Measurements from ENCODE around the gene TEAD3. TPM values are rescaled to one million over a fixed set of nuclear protein-coding genes. Genes with fewer than 3 reads are reported as not detected.
A peak's percentile ranks its signal among the peaks of the same experiment; 100 is the strongest.
"Not testable (repeated sequence)": the region's sequence is repeated elsewhere in the genome, so short reads cannot be mapped to it uniquely, and the experiment has no call there.

The TEAD3 gene
- total RNA-seq, result 19.8 TPM

GRCh38 chr6:35496841-35497570, at the start of gene TEAD3:
TEAD3 (minus strand) TSS chr6:35497079.
- Histone ChIP-seq H3K27ac (peak within 1 kb of the TSS; percentile 99 to 100), H3K27me3 (no peaks in the 10 kb centered on the region), H3K9me3 (no peaks in the 10 kb centered on the region), H3K4me3 (peak within 1 kb of the TSS; percentile 96 to 98), H3K4me1 (peaks cover 16 to 31% of the 10 kb centered on the region in 2 donors), H3K36me3 (no peaks in the 10 kb centered on the region)
- TF ChIP-seq CTCF (IDR thresholded peaks at IDR 0.05), result peak in 2 of 3 experiments; percentile 18 to 37
- DNase-seq (ENCODE audit: low spot score in 2 of 2), result peak in 1 of 2 donors; percentile 80
- intact Hi-C loops (cut with DNase I), result loop anchor here (1.0 to 5.0 kb wide), 4 partner anchors 29 to 700 kb away; partner anchors contain the start of genes BRPF3, FANCE, MAPK14 and RPL10A

DNA sequence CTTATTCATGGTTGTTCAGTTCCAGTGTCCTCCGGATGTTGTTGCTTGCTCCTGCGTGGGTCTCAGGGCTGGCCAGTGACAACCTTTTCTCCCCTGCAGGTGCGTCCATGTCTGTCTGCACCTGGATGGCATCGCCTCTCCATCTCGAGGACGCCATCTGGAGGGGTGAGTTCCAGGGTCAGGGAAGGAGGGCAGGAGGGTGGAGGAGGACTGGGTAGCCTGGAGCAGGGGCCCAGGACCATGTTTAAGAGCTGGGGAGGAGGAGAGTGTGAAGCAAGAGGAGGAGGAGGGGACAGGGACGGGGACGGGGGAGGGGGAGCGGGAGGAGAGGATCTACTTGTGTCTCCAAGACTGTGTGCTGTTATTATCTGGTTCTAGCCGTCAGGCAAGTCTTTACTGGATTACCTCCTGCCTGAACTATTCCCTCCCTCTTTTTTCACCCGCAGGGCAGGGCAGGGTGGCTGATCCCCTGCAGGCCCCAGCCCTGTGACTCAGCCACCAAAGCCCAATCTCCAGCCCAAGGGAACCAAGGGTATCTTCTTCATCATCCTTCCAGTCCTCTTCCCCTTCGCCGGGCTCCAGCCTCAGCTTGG, 48.0 kb upstream of the TEAD3 start:
- DNase-seq (ENCODE audit: low spot score in 2 of 2), result no peak
- H3K4me3 ChIP-seq, result no peak overlapping the region
- H3K27me3 ChIP-seq, result no peaks in the 10 kb centered on the region
- intact Hi-C loops (cut with DNase I), result no loop called here
- H3K36me3 ChIP-seq, result no peaks in the 10 kb centered on the region
- no peak overlapping the region for H3K27ac ChIP-seq
- no peak for TF ChIP-seq CTCF (IDR thresholded peaks at IDR 0.05)
- no peaks in the 10 kb centered on the region for H3K4me1 ChIP-seq
- H3K9me3 ChIP-seq, result peaks cover 0 to 13% of the 10 kb centered on the region in 2 donors

- Histone ChIP-seq H3K36me3 (no peaks in the 10 kb centered on the region), H3K4me1 (no peaks in the 10 kb centered on the region), H3K4me3 (no peak overlapping the region), H3K27me3 (no peaks in the 10 kb centered on the region), H3K27ac (no peak overlapping the region), H3K9me3 (peaks cover 0 to 10% of the 10 kb centered on the region in 2 donors)
- intact Hi-C loops (cut with DNase I), result no loop called here
- TF ChIP-seq CTCF (IDR thresholded peaks at IDR 0.05), result no peak
- DNase-seq (ENCODE audit: low spot score in 2 of 2), result no peak
Measured at GRCh38 chr6:35543459-35544193, 46.7 kb upstream of the TEAD3 start.

DNA sequence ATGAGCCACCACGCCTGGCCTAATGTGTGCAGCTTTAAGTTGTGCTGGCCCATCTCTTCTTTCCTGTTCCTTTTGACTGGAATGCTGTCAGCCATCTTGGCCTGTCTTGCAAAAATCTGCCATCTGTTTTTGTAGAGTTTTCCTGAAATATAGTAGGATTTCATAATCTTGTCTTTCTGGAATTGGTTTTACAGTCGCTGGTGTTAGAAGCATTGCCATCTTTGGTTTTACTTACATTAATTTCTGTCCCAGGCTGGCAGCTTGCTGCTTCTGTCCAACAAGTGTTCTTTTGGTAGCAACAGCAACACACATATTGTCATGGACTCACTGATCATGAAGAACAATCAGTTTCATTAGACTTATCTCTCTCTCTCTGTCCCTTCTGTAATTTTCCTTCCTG, 45.0 kb upstream of the TEAD3 start:
- H3K27ac ChIP-seq, result no peak overlapping the region
- no peaks in the 10 kb centered on the region for H3K27me3 ChIP-seq
- no peaks in the 10 kb centered on the region for H3K36me3 ChIP-seq
- H3K9me3 ChIP-seq, result peaks cover 0 to 10% of the 10 kb centered on the region in 2 donors
- H3K4me3 ChIP-seq, result no peak overlapping the region
- H3K4me1 ChIP-seq, result no peaks in the 10 kb centered on the region
- no peak for DNase-seq (ENCODE audit: low spot score in 2 of 2)
- intact Hi-C loops (cut with DNase I), result no loop called here
- TF ChIP-seq CTCF (IDR thresholded peaks at IDR 0.05), result no peak

DNA sequence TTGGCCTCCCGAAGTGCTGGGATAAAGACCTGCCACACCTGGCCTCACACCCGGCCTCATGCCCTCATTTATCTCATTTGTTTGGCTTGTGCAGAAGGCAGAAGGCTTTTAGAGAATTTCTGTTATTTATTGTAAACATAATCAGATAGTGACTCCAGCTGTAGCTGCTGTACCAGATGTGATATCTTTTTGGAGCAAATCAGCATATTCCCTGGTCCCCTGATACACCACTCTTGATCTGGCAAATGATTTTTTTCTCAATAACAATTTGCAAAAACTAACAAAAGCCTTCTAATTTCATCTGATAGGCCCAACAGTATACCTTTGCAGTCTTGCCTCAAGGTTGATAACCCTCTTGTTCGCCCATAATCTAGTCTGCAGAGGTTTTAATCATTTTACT, 42.3 kb upstream of the TEAD3 start:
- DNase-seq (ENCODE audit: low spot score in 2 of 2), result no peak
- Histone ChIP-seq H3K36me3 (no peaks in the 10 kb centered on the region), H3K4me3 (no peak overlapping the region), H3K4me1 (no peaks in the 10 kb centered on the region), H3K9me3 (peaks cover 0 to 10% of the 10 kb centered on the region in 2 donors), H3K27ac (no peak overlapping the region), H3K27me3 (no peaks in the 10 kb centered on the region)
- TF ChIP-seq CTCF (IDR thresholded peaks at IDR 0.05), result no peak
- intact Hi-C loops (cut with DNase I), result no loop called here

DNA sequence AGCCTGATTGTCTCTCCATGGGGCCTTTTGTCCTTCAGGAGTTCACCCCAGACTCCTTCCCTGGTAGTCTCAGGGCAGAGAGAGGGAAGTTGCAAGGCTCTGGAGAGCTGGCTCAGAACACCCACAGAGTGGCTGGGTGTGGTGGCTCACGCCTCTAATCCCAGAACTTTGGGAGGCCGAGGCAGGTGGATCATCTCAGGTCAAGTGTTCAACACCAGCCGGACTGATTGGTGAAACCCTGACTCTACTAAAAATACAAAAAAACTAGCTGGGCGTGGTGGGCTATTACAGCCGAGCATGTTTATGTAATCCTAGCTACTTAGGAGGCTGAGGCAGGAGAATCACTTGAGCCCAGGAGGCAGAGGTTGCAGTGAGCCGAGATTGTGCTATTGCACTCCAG, 39.0 kb upstream of the TEAD3 start:
- H3K27ac ChIP-seq; H3K4me3 ChIP-seq; H3K4me1 ChIP-seq; DNase-seq (ENCODE audit: low spot score in 2 of 2); H3K9me3 ChIP-seq; H3K27me3 ChIP-seq; H3K36me3 ChIP-seq; intact Hi-C loops (cut with DNase I): not testable (repeated sequence)

Data from ascending aorta (tissue), 2 donors.